ENCODE results near the gene MTRF1.

- TF ChIP-seq CTCF (IDR thresholded peaks at IDR 0.05; ENCODE audit: low read length) (no peak), EZH2 (optimal IDR thresholded peaks at IDR 0.05; ENCODE audit: low read depth, low read length) (no peak), EZH2phosphoT487 (IDR thresholded peaks at IDR 0.05; ENCODE audit: low read length) (no peak)
Observed at GRCh38 chr13:41232578-41233480, 30.5 kb downstream of the MTRF1 start.

All from MM.1S (cell line).